Measurements from ENCODE around the gene UBE2K. TPM values are rescaled to one million over a fixed set of nuclear protein-coding genes. Genes with fewer than 3 reads are reported as not detected.
A peak's percentile ranks its signal among the peaks of the same experiment; 100 is the strongest.

The UBE2K gene
- total RNA-seq, 1 experiment from 2014 or later = 126 TPM

GRCh38 chr4:39719804-39720580, 22.1 kb downstream of the UBE2K start:
- TSS peak; percentile 9 for BruUV-seq (replicated peaks)
- no peak overlapping the region for H2AFZ ChIP-seq (ENCODE audit: low read depth, low read length, poor library complexity, severe bottlenecking)
- no peaks in the 10 kb centered on the region for H3K9me3 ChIP-seq (ENCODE audit: control insufficient read depth in 1 of 2, insufficient read depth in 1 of 2, low read depth in 1 of 2, low read length in 2 of 2)
- no peak overlapping the region for H3K9ac ChIP-seq (ENCODE audit: low read length)
- no peak overlapping the region for H3K4me2 ChIP-seq (ENCODE audit: low read length)
- H3K4me1 ChIP-seq (ENCODE audit: control insufficient read depth in 1 of 2, insufficient read depth in 2 of 2, low read length in 2 of 2) = no peaks in the 10 kb centered on the region
- TF ChIP-seq POLR2A (IDR thresholded peaks at IDR 0.05; ENCODE audit: borderline replicate concordance, extremely low read depth, insufficient read depth, insufficient read length) = no peak
- no peak for TF ChIP-seq SRF (IDR thresholded peaks at IDR 0.05; ENCODE audit: low read depth)
- TF ChIP-seq ZNF274 (IDR thresholded peaks at IDR 0.05; ENCODE audit: low read depth, low read length) = no peak
- no peak for TF ChIP-seq CBX3 (IDR thresholded peaks at IDR 0.05; ENCODE audit: low read depth)
- no peak for TF ChIP-seq ATF3 (IDR thresholded peaks at IDR 0.05)
- no peak for TF ChIP-seq FOSL1 (IDR thresholded peaks at IDR 0.05; ENCODE audit: low read depth)
- no peak for TF ChIP-seq POLR2AphosphoS5 (IDR thresholded peaks at IDR 0.05; ENCODE audit: low read depth, low read length)
- TF ChIP-seq TCF7L2 (IDR thresholded peaks at IDR 0.05; ENCODE audit: borderline replicate concordance, extremely low read depth, insufficient read depth, insufficient read length) = no peak
- no peak for TF ChIP-seq JUND (IDR thresholded peaks at IDR 0.05)
- TF ChIP-seq ELF1 (IDR thresholded peaks at IDR 0.05; ENCODE audit: borderline replicate concordance, low read depth) = no peak
- TF ChIP-seq YY1 (IDR thresholded peaks at IDR 0.05; ENCODE audit: extremely low read depth, insufficient replicate concordance, low read depth, low read length) = no peak
- TF ChIP-seq SIN3A (IDR thresholded peaks at IDR 0.05; ENCODE audit: low read depth) = no peak
- no peak for TF ChIP-seq EGR1 (IDR thresholded peaks at IDR 0.05; ENCODE audit: low read depth)
- TF ChIP-seq ZBTB33 (IDR thresholded peaks at IDR 0.05; ENCODE audit: extremely low read depth, insufficient replicate concordance, low read length) = no peak
- no peak for TF ChIP-seq CTCF (IDR thresholded peaks at IDR 0.05 in 2 of 3, conservative IDR thresholded peaks at IDR 0.05 in 1 of 3; ENCODE audit: borderline replicate concordance in 1 of 3, insufficient read depth in 1 of 3, low read depth in 2 of 3, low read length in 2 of 3)
- TF ChIP-seq RAD21 (IDR thresholded peaks at IDR 0.05; ENCODE audit: low read depth) = no peak
- no peak for TF ChIP-seq REST (IDR thresholded peaks at IDR 0.05; ENCODE audit: low read depth)
- TF ChIP-seq EZH2 (IDR thresholded peaks at IDR 0.05) = no peak
- no peak for TF ChIP-seq MAX (IDR thresholded peaks at IDR 0.05)
- no peak for TF ChIP-seq SP1 (IDR thresholded peaks at IDR 0.05; ENCODE audit: low read depth)
- no peak overlapping the region for H3K4me3 ChIP-seq (replicated peaks in 1 of 2; ENCODE audit: low read depth in 1 of 2, low read length in 2 of 2)
- CTCF ChIA-PET = no interaction called here
- no peak for DNase-seq (ENCODE audit: low read depth, low spot score)
- no peak for ATAC-seq
- peaks cover 40% of the 10 kb centered on the region for H4K20me1 ChIP-seq (ENCODE audit: insufficient read depth)
- H3K36me3 ChIP-seq (ENCODE audit: control insufficient read depth in 1 of 2, insufficient read depth in 2 of 2, low read length in 2 of 2) = peaks cover 2 to 9% of the 10 kb centered on the region in 2 experiments; a peak in 1 of 4 replicates
- no peak overlapping the region for H3K27ac ChIP-seq (ENCODE audit: low read depth, low read length)
- RAD21 ChIA-PET (ENCODE audit: low non-redundant PET in 1 of 2, low total read pairs in 2 of 2, uncharacterized antibody in 2 of 2, unreplicated experiment in 2 of 2) = no interaction called here
- H3K27me3 ChIP-seq (ENCODE audit: insufficient read depth, low read length) = no peaks in the 10 kb centered on the region
- peaks cover 99% of the 10 kb centered on the region for H3K79me2 ChIP-seq (ENCODE audit: insufficient read depth, low read length)
- no peaks in the 10 kb centered on the region for H3K9me2 ChIP-seq (ENCODE audit: insufficient read depth)
- POLR2A ChIA-PET = interaction anchor here (1.3 kb wide), 1 partner anchor 81 kb away, joined by 3 read pairs; the partner anchor contains the start of gene SMIM14
- intact Hi-C loops (cut with micrococcal nuclease) = no loop called here
